ENCODE measurements around the gene PRSS27.

The PRSS27 gene

DNA sequence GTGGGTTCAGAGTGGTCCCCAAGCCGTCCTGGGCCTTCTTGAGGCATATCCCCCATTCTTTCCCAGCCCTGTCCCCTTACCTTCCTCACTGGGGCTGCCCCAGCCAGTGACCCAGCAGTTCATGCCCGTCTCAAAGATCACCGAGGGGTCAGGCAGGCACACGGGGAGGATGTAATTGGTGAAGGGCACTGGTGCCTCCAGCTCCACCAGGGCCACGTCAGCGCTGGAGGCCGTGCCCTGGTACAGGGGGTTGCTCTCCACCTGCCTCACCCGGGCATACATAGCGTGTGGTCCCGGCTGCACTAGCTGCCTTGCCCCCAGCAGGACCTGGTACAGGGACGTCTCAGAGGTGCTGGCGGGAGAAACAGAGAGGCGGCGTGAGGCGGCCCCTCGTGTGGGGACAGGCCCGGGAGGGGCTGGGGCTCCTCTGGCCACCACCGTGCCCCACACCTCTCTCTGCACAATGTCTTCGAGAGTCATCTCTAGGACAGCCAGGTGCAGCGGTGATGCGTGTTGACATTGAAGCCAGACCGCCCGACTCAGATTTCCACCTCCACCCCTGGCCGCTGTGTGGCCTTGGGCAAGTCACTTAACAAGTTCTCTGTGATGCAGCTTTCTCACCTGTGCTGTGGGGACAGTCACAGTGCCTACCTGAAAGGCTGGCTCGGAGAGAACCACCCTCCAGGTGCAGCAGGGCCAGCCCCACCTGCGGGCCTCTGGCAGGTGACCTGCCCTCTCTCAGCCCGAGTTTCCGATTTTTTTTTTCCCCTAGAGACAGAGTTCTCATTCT, 5.8 kb downstream of the PRSS27 start:
- no peak overlapping the region for H3K4me3 ChIP-seq (ENCODE audit: low read length)
- TF ChIP-seq, protein P1, sequence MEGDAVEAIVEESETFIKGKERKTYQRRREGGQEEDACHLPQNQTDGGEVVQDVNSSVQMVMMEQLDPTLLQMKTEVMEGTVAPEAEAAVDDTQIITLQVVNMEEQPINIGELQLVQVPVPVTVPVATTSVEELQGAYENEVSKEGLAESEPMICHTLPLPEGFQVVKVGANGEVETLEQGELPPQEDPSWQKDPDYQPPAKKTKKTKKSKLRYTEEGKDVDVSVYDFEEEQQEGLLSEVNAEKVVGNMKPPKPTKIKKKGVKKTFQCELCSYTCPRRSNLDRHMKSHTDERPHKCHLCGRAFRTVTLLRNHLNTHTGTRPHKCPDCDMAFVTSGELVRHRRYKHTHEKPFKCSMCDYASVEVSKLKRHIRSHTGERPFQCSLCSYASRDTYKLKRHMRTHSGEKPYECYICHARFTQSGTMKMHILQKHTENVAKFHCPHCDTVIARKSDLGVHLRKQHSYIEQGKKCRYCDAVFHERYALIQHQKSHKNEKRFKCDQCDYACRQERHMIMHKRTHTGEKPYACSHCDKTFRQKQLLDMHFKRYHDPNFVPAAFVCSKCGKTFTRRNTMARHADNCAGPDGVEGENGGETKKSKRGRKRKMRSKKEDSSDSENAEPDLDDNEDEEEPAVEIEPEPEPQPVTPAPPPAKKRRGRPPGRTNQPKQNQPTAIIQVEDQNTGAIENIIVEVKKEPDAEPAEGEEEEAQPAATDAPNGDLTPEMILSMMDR (IDR thresholded peaks at IDR 0.05; ENCODE audit: insufficient read depth, low read depth, low read length, missing control alignments): no peak
- DNase-seq (ENCODE audit: low read depth): no peak

DNA sequence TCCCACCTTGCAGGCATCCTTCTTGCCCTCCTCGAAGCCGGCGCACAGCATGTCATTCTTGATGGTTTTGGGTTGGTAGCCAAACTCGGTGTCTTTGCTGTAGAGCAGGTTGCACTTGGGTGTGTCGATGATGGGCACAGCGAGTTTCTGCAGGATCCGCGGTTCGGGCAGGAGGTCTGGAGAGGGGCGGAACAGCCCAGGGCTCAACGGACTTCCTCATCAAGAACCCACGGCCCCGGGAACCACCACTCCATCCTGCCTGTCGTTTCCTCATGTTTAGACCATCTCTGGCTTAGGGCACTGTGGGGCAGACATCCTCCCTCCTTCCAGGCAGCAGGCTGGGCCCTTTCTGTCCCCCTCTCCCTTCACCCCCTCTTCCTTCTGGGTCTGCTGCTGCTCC, 6.5 kb downstream of the PRSS27 start:
- DNase-seq (ENCODE audit: low read depth): no peak
- TF ChIP-seq, protein P1 (IDR thresholded peaks at IDR 0.05; ENCODE audit: insufficient read depth, low read depth, low read length, missing control alignments): no peak
- no peak overlapping the region for H3K4me3 ChIP-seq (ENCODE audit: low read length)

DNA sequence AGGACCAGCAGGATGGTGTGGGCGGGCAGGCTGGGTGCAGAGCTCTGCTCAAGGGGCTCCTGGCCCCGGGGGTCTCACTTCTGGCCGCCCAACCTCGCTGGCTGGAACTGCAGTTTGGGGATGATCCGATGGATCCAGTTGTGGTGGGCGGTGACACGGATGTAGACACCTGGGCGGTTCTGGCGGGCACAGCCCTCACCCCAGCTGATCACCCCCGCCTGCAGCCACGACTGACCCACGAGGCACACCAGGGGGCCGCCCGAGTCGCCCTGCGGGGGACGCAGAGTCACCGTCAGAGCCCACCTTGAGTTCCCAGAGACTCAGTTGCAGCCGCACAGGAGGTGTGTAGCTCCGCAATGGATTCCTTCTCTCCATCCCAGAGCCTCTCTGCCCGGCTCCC, 7.5 kb downstream of the PRSS27 start:
- DNase-seq (ENCODE audit: low read depth): no peak
- no peak overlapping the region for H3K4me3 ChIP-seq (ENCODE audit: low read length)
- TF ChIP-seq, protein P1 (IDR thresholded peaks at IDR 0.05; ENCODE audit: insufficient read depth, low read depth, low read length, missing control alignments): no peak

DNA sequence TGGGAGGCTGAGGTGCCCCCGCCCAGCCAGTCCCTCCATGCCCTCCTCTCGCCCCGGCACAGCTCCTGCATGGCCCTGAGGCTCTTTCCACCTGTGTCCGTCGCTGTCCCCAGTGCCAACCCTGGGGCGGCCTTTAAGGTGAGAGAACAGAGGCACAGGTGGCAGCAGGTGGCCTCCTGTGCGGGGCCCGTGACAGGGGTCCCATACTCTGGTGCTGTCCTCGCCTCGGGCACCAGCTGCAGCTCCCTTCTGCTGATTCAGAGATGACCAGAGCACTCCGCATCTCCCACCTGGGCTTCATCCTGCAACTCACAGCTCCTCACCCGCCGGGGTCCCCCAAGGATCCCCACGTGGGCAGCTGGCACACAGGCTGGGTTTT, 8.0 kb downstream of the PRSS27 start:
- DNase-seq (ENCODE audit: low read depth): no peak
- TF ChIP-seq, protein P1 (IDR thresholded peaks at IDR 0.05; ENCODE audit: insufficient read depth, low read depth, low read length, missing control alignments): no peak
- no peak overlapping the region for H3K4me3 ChIP-seq (ENCODE audit: low read length)

DNA sequence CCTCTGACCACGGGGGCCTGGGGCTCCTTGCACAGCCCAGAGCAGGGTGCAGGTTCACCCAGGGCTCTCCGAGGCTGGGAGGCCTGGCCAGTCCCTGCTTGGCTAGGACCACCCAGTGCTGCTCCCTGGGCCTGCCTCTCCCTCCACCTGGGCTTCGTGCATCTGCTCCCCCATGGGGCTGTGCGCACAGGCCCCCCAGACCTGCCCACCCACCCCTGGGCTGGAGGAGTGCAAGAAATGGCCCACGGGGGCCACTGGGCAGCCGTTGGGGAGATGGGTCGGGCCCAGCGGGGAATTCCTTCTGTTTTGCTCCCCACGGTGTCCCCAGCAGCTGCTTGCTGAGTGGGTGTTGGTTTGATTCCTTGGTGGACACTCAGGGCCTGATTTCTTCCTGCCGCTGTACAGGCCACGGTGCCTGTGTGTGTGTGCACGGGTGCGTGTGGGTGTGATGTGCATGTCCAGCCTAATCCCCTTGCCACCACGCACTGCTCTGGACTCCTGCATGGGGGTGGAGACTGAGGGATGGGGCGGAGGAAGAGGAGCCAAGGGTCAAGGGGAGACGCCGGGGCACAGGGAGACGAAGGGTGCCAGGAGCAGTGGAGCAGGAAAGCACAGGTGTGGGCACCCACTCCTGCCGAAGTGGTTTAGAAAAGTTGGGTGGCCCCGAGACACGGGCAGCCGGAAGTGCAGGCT, 8.5 kb downstream of the PRSS27 start:
- TF ChIP-seq, protein P1 (IDR thresholded peaks at IDR 0.05; ENCODE audit: insufficient read depth, low read depth, low read length, missing control alignments): no peak
- H3K4me3 ChIP-seq (ENCODE audit: low read length): no peak overlapping the region
- DNase-seq (ENCODE audit: low read depth): no peak

DNA sequence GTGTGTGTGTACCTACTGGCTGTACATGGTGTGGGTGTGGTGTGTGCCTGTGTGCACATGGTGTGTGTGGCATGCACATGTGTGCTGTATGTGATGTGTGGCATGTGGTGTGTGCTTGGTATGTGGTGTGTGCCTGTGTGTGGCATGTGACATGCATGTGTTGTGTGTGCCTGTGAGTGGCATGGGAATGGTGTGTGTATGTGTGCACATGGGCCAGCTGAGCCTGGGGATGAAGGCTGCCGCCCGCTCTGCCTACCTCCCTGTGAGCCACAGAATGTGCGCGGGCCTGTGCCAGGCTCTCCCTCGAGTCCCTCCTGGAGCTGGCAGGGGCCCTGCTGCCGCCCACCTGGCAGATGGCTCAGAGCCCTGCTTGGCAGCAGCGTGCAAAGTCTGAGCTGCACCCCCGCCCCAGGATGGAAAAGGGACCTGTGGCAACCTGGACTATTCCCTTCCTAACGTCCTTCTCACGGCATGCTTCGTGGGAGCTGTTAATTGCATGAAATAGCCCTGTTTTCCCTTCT, 9.3 kb downstream of the PRSS27 start:
- TF ChIP-seq, protein P1 (IDR thresholded peaks at IDR 0.05; ENCODE audit: insufficient read depth, low read depth, low read length, missing control alignments): no peak
- DNase-seq (ENCODE audit: low read depth): no peak

More for the DNA sequence above, 9.3 kb downstream of the PRSS27 start:
- no peak overlapping the region for H3K4me3 ChIP-seq (ENCODE audit: low read length)

All from epithelial cell of esophagus (primary cell).